ENCODE data around the gene DNAJC5. TPM values are rescaled to one million over a fixed set of nuclear protein-coding genes. Genes with fewer than 3 reads are reported as not detected.

Gene DNAJC5
- total RNA-seq, 1 donor from 2014 or later: 42.3 TPM

DNA sequence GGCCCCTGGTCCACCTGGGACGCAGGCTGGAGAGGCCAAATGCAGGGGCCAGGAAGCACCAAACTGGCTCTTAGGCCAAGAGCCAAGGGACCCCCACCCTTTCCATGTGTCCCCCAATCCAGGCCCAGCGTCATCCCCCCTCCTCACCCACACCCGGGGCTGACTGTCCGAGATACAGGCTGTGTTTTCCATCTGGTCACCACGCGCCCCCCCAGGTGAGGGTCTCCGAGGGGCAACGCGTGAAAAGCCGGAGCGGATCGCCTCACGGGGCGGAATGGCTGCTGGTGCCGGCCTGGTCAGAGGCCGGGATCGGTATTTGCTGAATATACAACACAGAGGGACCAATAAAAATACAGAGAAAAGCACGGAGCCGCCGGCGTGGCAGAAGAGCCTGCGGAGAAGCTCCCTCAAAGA, 38.8 kb upstream of the DNAJC5 start:
- DNase-seq: no peak
- Mint-ChIP-seq H3K27ac (no peak overlapping the region), H3K4me3 (no peak overlapping the region), H3K9me3 (no peaks in the 10 kb centered on the region), H3K36me3 (ENCODE audit: low read depth) (peaks cover 6% of the 10 kb centered on the region), H3K27me3 (peaks cover 1% of the 10 kb centered on the region), H3K4me1 (peaks cover 15% of the 10 kb centered on the region)
- intact Hi-C loops (cut with micrococcal nuclease): no loop called here

DNA sequence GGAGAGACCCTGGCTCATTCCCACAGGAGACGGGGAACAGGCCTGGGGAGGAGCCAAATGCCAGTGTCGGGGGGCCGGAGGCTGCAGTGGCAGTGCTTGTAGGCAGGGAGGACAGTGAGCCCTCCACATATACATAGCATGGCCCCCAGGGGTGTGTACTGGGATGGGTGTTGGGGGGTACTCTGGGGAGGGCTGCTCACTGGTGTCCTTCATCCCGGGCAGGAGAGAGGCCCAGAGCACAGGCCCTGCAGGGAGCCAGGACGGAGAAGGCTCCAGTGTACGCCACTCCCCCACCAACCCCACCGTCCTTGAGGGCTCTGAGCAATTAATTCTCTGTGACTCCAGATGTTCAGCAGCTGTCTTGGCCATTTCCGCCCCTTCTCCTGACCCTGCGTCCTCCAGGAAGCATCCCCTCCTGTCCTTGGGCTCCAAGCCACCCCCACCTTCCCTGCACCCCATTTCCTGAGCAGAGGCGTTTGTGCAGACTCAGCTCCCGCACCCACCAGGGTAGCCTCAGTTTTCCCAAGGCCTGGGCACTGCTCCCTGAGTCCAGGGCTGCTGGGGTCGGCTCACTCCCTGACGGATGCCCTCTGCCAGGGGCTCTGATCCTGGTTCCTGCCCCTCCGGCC, 37.0 kb upstream of the DNAJC5 start:
- Mint-ChIP-seq H3K4me3 (no peak overlapping the region), H3K27ac (no peak overlapping the region), H3K4me1 (peaks cover 9% of the 10 kb centered on the region), H3K9me3 (no peaks in the 10 kb centered on the region), H3K27me3 (peaks cover 1% of the 10 kb centered on the region), H3K36me3 (ENCODE audit: low read depth) (peaks cover 9% of the 10 kb centered on the region)
- no peak for DNase-seq
- intact Hi-C loops (cut with micrococcal nuclease): no loop called here

DNA sequence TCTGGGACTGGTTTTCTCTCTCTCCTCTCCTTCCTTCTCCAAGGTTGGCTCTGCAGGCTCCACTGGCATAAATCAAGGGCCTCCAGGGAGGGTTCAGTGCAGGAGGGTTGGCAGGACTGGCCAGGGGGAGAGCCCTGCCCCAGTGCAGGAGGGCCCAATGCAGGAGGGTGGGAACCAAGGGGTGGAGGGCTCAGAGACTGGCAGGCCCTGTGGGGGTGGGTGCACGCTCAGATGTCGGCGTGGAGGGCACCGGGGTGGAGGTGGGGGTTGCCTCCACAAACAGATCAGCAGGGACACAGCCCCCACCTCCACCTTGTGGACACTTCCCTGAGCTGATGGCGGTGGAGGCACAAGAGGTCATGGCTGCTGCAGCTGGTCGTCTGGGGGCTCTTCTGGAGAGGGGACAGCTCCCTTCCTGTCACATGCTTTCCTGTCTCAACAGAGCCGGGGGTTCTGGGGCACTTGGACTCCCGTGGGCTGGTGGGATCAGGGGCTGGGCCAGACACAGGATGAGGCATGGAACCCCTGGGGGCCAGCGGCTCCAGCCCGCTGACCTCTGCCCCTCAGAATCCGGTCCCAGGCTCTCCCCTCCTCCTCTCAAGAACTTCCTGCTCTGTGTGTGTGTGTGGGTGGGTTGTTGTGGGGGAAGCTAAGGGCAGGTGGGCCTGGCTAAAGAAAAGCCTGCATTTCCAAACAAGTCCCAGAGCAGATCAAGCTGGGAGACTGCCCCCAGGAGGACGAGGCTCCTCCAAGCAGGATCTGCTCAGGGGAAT, 36.3 kb upstream of the DNAJC5 start:
- no peak overlapping the region for H3K4me3 Mint-ChIP-seq
- DNase-seq: no peak
- peaks cover 15% of the 10 kb centered on the region for H3K4me1 Mint-ChIP-seq
- H3K27ac Mint-ChIP-seq: peak overlapping the region; percentile 48
- H3K27me3 Mint-ChIP-seq: peaks cover 1% of the 10 kb centered on the region
- H3K36me3 Mint-ChIP-seq (ENCODE audit: low read depth): peaks cover 12% of the 10 kb centered on the region
- intact Hi-C loops (cut with micrococcal nuclease): no loop called here
- no peaks in the 10 kb centered on the region for H3K9me3 Mint-ChIP-seq

DNA sequence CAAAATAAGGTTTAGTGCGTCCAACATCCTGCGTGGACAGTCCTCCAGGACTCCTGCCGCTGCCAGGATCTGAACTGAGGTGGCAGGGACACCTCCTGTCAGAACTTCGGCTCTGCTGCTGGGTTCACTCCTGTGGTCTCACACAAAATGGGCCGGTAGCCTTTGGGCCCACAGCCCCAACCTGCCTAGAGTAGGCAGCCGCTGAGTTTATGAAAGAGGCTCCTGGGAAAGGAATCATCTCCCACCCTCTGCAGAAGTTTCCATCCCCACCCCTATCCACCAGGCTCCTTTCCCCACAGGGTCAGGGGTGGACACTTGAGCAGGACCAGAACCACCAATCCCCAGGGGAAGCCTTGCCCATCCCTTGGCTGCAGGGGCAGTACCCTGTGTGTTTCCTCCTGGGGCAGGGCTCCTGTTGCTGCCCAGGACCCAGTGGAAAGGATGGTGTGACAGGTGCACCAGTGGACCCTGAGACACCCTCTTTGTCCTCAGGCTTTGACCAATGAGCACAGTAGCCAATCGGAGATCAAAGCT, 35.7 kb upstream of the DNAJC5 start:
- H3K27me3 Mint-ChIP-seq: peaks cover 1% of the 10 kb centered on the region

DNA sequence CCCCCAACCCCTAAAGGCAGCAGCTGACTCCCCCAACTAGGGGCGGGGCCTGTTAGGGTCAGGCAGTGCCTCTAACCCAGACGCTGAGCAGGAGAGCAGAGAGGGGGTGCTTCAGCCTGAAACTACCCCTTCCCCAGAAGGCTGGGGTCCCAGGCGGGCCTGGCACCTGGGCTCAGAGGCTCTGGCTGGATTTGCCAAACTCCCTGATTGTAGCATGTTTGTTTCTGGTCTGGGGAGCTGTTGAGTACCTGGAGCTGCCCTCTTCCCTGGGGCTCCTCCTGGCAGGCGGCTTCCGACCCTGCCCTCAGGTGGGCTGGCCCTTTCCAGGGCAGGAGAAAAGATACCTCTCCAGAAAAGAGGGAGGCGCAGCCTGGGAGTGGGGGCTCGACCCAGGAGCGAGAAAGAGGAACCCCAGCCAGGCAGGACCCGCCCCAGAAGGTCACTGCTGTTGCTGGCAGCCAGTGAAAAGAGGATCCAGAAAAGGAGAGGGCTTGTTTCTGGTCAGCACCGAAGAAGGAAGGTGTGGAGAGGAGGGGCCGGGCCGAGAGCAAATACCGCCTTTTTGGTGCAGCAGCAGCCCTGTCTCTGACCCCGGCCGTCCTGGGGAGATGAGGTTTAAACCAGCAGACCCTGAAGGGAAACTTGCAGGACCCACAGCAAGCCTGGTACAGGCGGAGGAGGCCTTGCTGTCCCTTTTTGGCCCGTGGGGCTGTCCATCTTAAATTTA, 34.4 kb upstream of the DNAJC5 start:
- Mint-ChIP-seq H3K4me3 (no peak overlapping the region), H3K4me1 (peaks cover 23% of the 10 kb centered on the region), H3K9me3 (no peaks in the 10 kb centered on the region), H3K27me3 (peaks cover 1% of the 10 kb centered on the region), H3K27ac (no peak overlapping the region), H3K36me3 (ENCODE audit: low read depth) (peaks cover 20% of the 10 kb centered on the region)
- intact Hi-C loops (cut with micrococcal nuclease): loop anchor here (10.0 kb wide), 1 partner anchor 204 kb away; the partner anchor contains the start of gene TCEA2
- no peak for DNase-seq

More for the DNA sequence above, 35.7 kb upstream of the DNAJC5 start:
- Mint-ChIP-seq H3K4me3 (no peak overlapping the region), H3K4me1 (peaks cover 21% of the 10 kb centered on the region), H3K36me3 (ENCODE audit: low read depth) (peaks cover 17% of the 10 kb centered on the region), H3K27ac (peak overlapping the region; percentile 48), H3K9me3 (no peaks in the 10 kb centered on the region)
- no peak for DNase-seq
- intact Hi-C loops (cut with micrococcal nuclease): no loop called here

DNA sequence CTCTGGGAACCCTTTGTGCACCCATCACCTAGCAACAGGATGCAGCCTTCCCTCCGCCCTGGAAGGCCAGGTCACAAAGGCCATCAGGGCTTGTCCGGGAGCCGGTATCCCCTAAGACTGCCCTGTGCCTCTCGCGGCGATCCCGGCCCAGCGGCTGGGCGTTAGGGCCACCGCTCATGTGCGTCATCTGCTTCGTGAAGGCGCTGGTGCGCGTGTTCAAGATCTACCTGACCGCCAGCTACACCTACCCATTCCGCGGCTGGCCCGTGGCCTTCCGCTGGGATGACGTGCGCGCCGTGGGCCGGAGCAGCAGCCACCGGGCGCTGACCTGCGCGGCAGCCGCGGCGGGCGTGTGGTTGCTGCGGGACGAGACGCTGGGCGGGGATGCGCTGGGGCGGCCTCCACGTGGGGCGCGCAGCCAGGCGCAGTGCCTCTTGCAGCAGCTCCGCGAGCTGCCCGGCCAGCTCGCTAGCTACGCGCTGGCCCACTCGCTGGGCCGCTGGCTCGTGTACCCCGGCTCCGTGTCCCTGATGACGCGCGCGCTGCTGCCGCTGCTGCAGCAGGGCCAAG, 33.5 kb upstream of the DNAJC5 start, which contains the start of gene ABHD16B:
TSS of gene ABHD16B (plus strand) at position 134 of the 570 bp plus-strand sequence. CDS start at position 177, 43 bp downstream.
- Mint-ChIP-seq H3K27ac (no peak within 1 kb of the TSS), H3K27me3 (no peaks in the 10 kb centered on the region)

DNA sequence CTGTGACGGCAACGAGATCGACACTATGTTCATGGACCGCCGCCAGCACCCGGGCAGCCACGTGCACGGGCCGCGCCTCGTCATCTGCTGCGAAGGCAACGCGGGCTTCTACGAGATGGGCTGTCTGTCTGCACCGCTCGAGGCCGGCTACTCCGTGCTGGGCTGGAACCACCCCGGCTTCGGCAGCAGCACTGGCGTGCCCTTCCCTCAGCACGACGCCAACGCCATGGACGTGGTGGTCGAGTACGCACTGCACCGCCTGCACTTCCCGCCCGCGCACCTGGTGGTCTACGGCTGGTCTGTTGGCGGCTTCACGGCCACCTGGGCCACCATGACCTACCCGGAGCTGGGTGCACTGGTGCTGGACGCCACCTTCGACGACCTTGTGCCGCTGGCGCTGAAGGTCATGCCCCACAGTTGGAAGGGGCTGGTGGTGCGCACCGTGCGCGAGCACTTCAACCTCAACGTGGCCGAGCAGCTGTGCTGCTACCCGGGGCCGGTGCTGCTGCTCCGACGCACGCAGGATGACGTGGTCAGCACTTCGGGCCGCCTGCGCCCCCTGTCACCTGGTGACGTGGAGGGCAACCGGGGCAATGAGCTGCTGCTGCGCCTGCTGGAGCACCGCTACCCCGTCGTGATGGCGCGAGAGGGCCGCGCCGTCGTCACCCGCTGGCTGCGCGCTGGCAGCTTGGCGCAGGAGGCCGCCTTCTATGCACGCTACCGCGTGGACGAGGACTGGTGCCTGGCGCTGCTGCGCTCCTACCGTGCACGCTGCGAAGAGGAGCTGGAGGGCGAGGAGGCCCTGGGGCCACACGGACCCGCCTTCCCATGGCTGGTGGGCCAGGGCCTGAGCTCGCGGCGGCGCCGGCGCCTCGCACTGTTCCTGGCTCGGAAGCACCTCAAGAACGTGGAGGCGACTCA, 32.7 kb upstream of the DNAJC5 start:
- no peaks in the 10 kb centered on the region for H3K9me3 Mint-ChIP-seq
- H3K27ac Mint-ChIP-seq: no peak overlapping the region
- intact Hi-C loops (cut with micrococcal nuclease): loop anchor here (10.0 kb wide), 1 partner anchor 203 kb away; the partner anchor contains the start of gene TCEA2
- H3K4me1 Mint-ChIP-seq: peaks cover 30% of the 10 kb centered on the region
- H3K4me3 Mint-ChIP-seq: no peak overlapping the region
- H3K36me3 Mint-ChIP-seq (ENCODE audit: low read depth): peaks cover 23% of the 10 kb centered on the region
- no peaks in the 10 kb centered on the region for H3K27me3 Mint-ChIP-seq
- DNase-seq: no peak

More for the DNA sequence above, 33.5 kb upstream of the DNAJC5 start, which contains the start of gene ABHD16B:
- intact Hi-C loops (cut with micrococcal nuclease): loop anchor here (10.0 kb wide), 1 partner anchor 203 kb away; the partner anchor contains the start of gene TCEA2
- Mint-ChIP-seq H3K4me3 (no peak within 1 kb of the TSS), H3K4me1 (peaks cover 30% of the 10 kb centered on the region), H3K36me3 (ENCODE audit: low read depth) (peaks cover 23% of the 10 kb centered on the region), H3K9me3 (no peaks in the 10 kb centered on the region)
- DNase-seq: no peak

DNA sequence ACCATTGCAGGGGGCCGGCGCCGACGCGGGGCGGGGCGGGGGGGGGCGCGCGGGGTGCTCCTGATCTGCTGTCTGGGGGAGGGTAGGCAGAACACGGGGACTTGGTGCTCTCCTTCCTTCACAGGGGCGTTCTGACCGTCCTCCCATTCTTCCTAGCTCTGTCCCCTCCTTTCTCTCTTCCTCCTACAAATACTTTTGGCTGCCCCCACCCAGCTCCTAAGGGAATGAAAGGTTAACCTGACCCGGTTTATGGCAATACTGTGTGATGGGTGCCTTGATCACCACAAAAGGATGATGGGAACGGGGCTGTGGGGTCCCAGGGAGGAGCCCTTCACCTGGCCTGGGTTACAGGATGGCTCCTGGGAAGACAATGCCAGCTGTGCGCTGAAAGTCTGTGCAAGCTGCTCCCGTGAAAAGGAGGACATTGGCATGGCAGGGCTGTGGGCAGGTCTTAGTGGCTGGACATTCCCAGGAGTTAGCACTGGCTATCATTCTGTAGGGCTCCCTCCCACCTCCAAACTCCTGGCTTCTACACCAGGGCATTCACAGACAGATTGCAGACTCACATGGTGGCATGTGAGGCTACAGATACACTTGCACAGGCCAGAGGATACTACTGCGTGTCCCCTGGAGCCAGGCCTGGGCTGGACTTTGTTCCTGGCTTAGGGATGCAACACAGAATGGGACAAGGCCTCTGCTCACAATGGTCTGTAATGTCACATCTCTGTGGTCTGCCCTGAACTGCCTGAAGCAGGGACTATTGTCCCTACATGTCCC, 31.7 kb upstream of the DNAJC5 start:
- H3K27ac Mint-ChIP-seq: peak overlapping the region; percentile 100
- peaks cover 29% of the 10 kb centered on the region for H3K4me1 Mint-ChIP-seq
- H3K4me3 Mint-ChIP-seq: peak overlapping the region; percentile 87
- H3K27me3 Mint-ChIP-seq: no peaks in the 10 kb centered on the region
- no peaks in the 10 kb centered on the region for H3K9me3 Mint-ChIP-seq
- DNase-seq: no peak
- intact Hi-C loops (cut with micrococcal nuclease): loop anchor here (10.0 kb wide), 1 partner anchor 202 kb away; the partner anchor contains the start of gene TCEA2
- H3K36me3 Mint-ChIP-seq (ENCODE audit: low read depth): peaks cover 28% of the 10 kb centered on the region

DNA sequence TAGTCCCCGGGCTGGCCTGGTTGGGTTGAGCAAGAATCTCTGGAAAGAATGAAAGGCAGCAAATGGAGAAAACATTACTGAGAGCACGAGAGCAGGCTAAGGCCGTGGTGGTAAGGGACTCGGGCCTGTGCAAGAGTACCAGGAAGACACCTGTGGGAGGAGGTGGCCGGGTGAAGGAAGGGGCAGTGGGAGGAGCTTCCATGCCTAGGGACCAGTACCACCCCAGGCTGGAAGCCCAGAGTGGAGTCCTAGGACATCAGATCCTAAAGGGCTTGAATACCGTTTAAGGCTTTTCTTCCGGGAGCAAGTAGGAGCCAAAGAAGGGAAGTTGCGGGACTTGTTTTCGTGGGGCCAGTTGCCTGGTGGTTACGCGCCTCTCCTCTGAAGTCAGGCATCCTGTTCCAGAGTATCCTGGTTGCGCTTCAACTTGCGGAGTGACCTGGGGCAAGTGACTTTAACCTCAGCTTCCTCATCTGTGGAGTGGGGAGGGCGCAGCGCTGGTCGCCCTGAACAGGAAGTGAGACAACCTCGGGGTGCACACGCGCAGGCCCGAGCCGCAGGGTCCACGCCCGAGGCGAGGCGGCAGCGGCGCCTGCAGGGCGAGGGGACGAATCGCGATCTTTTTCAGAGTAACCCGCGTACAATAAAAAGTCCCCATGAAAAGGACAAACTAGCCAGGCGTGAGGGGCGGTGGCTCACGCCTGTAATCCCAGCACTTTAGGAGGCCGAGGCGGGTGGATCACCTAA, 31.0 kb upstream of the DNAJC5 start:
- Mint-ChIP-seq H3K36me3 (ENCODE audit: low read depth) (peaks cover 30% of the 10 kb centered on the region), H3K9me3 (no peaks in the 10 kb centered on the region), H3K4me1 (peaks cover 25% of the 10 kb centered on the region), H3K27ac (peak overlapping the region; percentile 100), H3K4me3 (peak overlapping the region; percentile 87), H3K27me3 (no peaks in the 10 kb centered on the region)
- intact Hi-C loops (cut with micrococcal nuclease): loop anchor here (1.0 to 10.0 kb wide), 6 partner anchors 31 to 325 kb away; partner anchors contain the start of genes DNAJC5, PRPF6 and TCEA2
- DNase-seq: peak; percentile 95

DNA sequence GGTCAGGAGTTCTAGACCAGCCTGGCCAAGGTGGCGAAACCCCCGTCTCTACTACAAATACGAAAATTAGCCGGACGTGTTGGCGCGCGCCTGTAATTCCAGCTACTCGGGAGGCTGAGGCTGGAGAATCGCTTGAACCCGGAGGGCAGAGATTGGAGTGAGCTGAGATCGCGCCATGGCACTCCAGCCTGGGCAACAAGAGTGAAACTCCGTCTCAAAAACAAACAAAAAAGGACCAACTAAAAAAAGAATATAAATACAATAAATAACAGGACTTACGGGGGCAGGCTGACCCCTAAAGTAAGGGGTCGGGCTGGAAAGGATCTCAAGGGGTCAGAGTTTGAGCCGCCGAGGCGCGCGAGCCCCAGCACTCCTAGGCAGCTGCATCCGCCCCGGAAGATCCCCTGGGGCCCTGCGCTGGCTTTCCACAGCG, 30.4 kb upstream of the DNAJC5 start:
- Mint-ChIP-seq H3K4me1 (peaks cover 25% of the 10 kb centered on the region), H3K4me3 (peak overlapping the region; percentile 87), H3K27me3 (no peaks in the 10 kb centered on the region), H3K9me3 (no peaks in the 10 kb centered on the region), H3K27ac (peak overlapping the region; percentile 100), H3K36me3 (ENCODE audit: low read depth) (peaks cover 35% of the 10 kb centered on the region)
- intact Hi-C loops (cut with micrococcal nuclease): loop anchor here (1.0 to 10.0 kb wide), 6 partner anchors 30 to 326 kb away; partner anchors contain the start of genes DNAJC5, PRPF6 and TCEA2
- no peak for DNase-seq

DNA sequence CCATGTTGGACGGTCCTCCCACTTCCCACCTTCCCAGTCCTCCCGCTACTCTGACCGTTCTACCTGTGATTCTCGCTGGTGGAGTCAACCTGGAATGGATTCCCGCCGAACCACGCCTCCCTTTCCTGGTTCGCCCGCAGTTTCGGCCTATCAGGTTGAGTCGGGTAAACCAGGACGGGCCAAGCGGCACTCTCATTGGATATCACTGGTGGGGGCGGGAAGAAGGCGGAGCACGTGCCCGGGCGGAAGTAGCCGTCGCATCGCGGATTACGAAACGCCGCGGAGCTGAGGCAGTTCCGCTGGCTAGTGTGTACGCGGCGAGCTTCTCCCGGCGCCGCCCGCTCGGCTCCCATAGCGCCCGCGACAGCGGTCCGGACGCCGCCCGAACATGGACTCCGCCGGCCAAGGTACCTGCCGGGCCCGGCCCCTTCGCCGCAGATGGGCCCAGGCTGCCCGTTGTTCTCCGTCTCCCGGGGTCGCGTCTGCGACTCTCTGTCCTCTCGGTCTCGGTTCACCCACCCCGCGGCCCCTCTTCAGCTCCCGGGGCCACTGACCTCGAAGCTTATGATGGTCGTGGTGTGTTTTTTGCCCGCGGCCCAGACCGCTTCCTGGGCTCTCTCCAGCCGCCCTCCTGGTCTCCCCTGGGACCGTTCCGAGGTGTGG, 29.8 kb upstream of the DNAJC5 start, which contains the start of gene TPD52L2:
TSS of gene TPD52L2 (plus strand) at position 293 of the 663 bp plus-strand sequence. CDS start at position 389, 96 bp downstream.
- Mint-ChIP-seq H3K9me3 (no peaks in the 10 kb centered on the region), H3K27ac (peak within 1 kb of the TSS; percentile 100), H3K4me3 (peak within 1 kb of the TSS; percentile 87), H3K4me1 (peaks cover 25% of the 10 kb centered on the region), H3K27me3 (no peaks in the 10 kb centered on the region), H3K36me3 (ENCODE audit: low read depth) (peaks cover 38% of the 10 kb centered on the region)
- intact Hi-C loops (cut with micrococcal nuclease): loop anchor here (1.0 to 10.0 kb wide), 8 partner anchors 8 to 326 kb away; partner anchors contain the start of genes DNAJC5, PRPF6 and TCEA2
- peak; percentile 99 for DNase-seq

Data from activated CD4-positive, alpha-beta T cell treated with anti-CD3 and anti-CD28 coated beads, Interleukin-2, amount 10 ng/mL, durations not matched to agents 24 days and 14 days (primary cell).